Suprapubic skin (tissue), 4 donors: ENCODE results near the gene HCK. TPM values are rescaled to one million over a fixed set of nuclear protein-coding genes. Genes with fewer than 3 reads are reported as not detected.
A peak's percentile ranks its signal among the peaks of the same experiment; 100 is the strongest.

Source experiments
- DNase-seq, 2 donors: peaks; one replicate each; pipeline ENCODE4 v3.0.0-alpha.2; 2019; ENCODE audit warnings: low spot score in 2 of 2
- H3K27ac ChIP-seq: fragments of 200-600 bp; sonication (generic); one replicate; pipeline ENCODE4 v1.5.1; 2019
- H3K27me3 ChIP-seq: fragments of 200-600 bp; sonication (generic); one replicate; pipeline ENCODE4 v1.5.1; 2019
- H3K36me3 ChIP-seq: fragments of 200-600 bp; sonication (generic); one replicate; pipeline ENCODE4 v1.5.1; 2019
- H3K4me1 ChIP-seq: fragments of 200-600 bp; sonication (generic); one replicate; pipeline ENCODE4 v1.5.1; 2019
- H3K4me3 ChIP-seq: fragments of 200-600 bp; sonication (generic); one replicate; pipeline ENCODE4 v1.5.1; 2019; ENCODE audit warnings: mild to moderate bottlenecking
- H3K9me3 ChIP-seq: fragments of 200-600 bp; sonication (generic); one replicate; pipeline ENCODE4 v1.5.1; 2019
- CTCF ChIP-seq, 2 donors: fragments of 200-600 bp in 1 of 2; fragments of 450-650 bp in 1 of 2; sonication (generic) in 1 of 2; IDR thresholded peaks; one replicate each; pipeline ENCODE4 v1.5.1; 2016 to 2019; ENCODE audit warnings: antibody characterized with exemption in 2 of 2, mild to moderate bottlenecking in 1 of 2, moderate library complexity in 1 of 2
- EP300 ChIP-seq: sonication (generic); formaldehyde crosslinking; IDR thresholded peaks from one replicate; pipeline ENCODE4 v1.6.1; 2017; ENCODE audit warnings: antibody characterized with exemption
- POLR2A ChIP-seq, 2 donors: fragments of 450-650 bp; IDR thresholded peaks; one replicate each; pipeline ENCODE4 v1.6.1; 2017; ENCODE audit warnings: antibody characterized with exemption in 2 of 2, mild to moderate bottlenecking in 2 of 2, moderate library complexity in 2 of 2
- POLR2AphosphoS5 ChIP-seq, 3 donors: sonication (generic); formaldehyde crosslinking; IDR thresholded peaks; one replicate each; pipeline ENCODE4 v1.6.1; 2017; ENCODE audit warnings: antibody characterized with exemption in 3 of 3
- WGBS: methylation state at CpG from one replicate; pipeline ENCODE4 v1.1.5; 2018; 5-methylcytosine and 5-hydroxymethylcytosine counted together
- total RNA-seq, 4 donors: library from RNA; depleted of rRNA; stranded (reverse); fragments of >200 nt; gene quantifications; one replicate each; pipeline ENCODE4 v1.1.0, GENCODE V29; 2016

The HCK gene
- total RNA-seq, 4 donors from 2014 or later: 5.0 to 10.0 (median 6.6) TPM

GRCh38 chr20:32125506-32125905 lies 73.5 kb downstream of the HCK start:
- TF ChIP-seq POLR2AphosphoS5 (IDR thresholded peaks at IDR 0.05): no peak
- TF ChIP-seq CTCF (IDR thresholded peaks at IDR 0.05): no peak
- TF ChIP-seq POLR2A (IDR thresholded peaks at IDR 0.05): no peak
- no peak for TF ChIP-seq EP300
- peak in 1 of 2 donors; percentile 54 for DNase-seq
- Histone ChIP-seq H3K4me3 (no peak overlapping the region), H3K27me3 (no peaks in the 10 kb centered on the region), H3K27ac (no peak overlapping the region), H3K9me3 (no peaks in the 10 kb centered on the region), H3K4me1 (peaks cover 4% of the 10 kb centered on the region), H3K36me3 (no peaks in the 10 kb centered on the region)
- 93% methylated on average over 5 of the region's 5 CpGs for WGBS

GRCh38 chr20:32126919-32127318 lies 74.9 kb downstream of the HCK start:
- H3K4me1 ChIP-seq: peaks cover 5% of the 10 kb centered on the region
- H3K9me3 ChIP-seq: no peaks in the 10 kb centered on the region
- H3K36me3 ChIP-seq: no peaks in the 10 kb centered on the region
- H3K27me3 ChIP-seq: no peaks in the 10 kb centered on the region
- peak in 1 of 2 donors; percentile 35 for DNase-seq
- no peak overlapping the region for H3K4me3 ChIP-seq
- TF ChIP-seq POLR2AphosphoS5 (IDR thresholded peaks at IDR 0.05) (no peak), EP300 (no peak), POLR2A (IDR thresholded peaks at IDR 0.05) (no peak), CTCF (IDR thresholded peaks at IDR 0.05) (no peak)
- WGBS: 95% methylated on average over 8 of the region's 8 CpGs
- no peak overlapping the region for H3K27ac ChIP-seq

GRCh38 chr20:32127347-32127746 lies 75.3 kb downstream of the HCK start:
- peak in 1 of 2 donors; percentile 13 for DNase-seq
- Histone ChIP-seq H3K4me3 (no peak overlapping the region), H3K27me3 (no peaks in the 10 kb centered on the region), H3K36me3 (no peaks in the 10 kb centered on the region), H3K4me1 (peaks cover 5% of the 10 kb centered on the region), H3K9me3 (no peaks in the 10 kb centered on the region), H3K27ac (no peak overlapping the region)
- TF ChIP-seq EP300 (no peak), POLR2A (IDR thresholded peaks at IDR 0.05) (no peak), POLR2AphosphoS5 (IDR thresholded peaks at IDR 0.05) (no peak), CTCF (IDR thresholded peaks at IDR 0.05) (no peak)
- 93% methylated on average over 5 of the region's 5 CpGs for WGBS

- H3K4me1 ChIP-seq: peaks cover 5% of the 10 kb centered on the region
- WGBS: 95% methylated on average over 2 of the region's 2 CpGs
- no peaks in the 10 kb centered on the region for H3K9me3 ChIP-seq
- no peak for TF ChIP-seq EP300
- no peak for TF ChIP-seq POLR2AphosphoS5 (IDR thresholded peaks at IDR 0.05)
- no peak for TF ChIP-seq CTCF (IDR thresholded peaks at IDR 0.05)
- TF ChIP-seq POLR2A (IDR thresholded peaks at IDR 0.05): no peak
- H3K4me3 ChIP-seq: no peak overlapping the region
- DNase-seq: no peak
- no peaks in the 10 kb centered on the region for H3K36me3 ChIP-seq
- no peaks in the 10 kb centered on the region for H3K27me3 ChIP-seq
- no peak overlapping the region for H3K27ac ChIP-seq
These were observed 76.1 kb downstream of the HCK start for GRCh38 chr20:32128167-32128566.

- Histone ChIP-seq H3K4me3 (no peak overlapping the region), H3K27me3 (no peaks in the 10 kb centered on the region), H3K36me3 (no peaks in the 10 kb centered on the region), H3K4me1 (peaks cover 5% of the 10 kb centered on the region), H3K9me3 (no peaks in the 10 kb centered on the region), H3K27ac (no peak overlapping the region)
- 92% methylated on average over 5 of the region's 5 CpGs for WGBS
- TF ChIP-seq CTCF (IDR thresholded peaks at IDR 0.05) (no peak), POLR2AphosphoS5 (IDR thresholded peaks at IDR 0.05) (no peak), EP300 (no peak), POLR2A (IDR thresholded peaks at IDR 0.05) (no peak)
- no peak for DNase-seq
These were observed 77.8 kb downstream of the HCK start for GRCh38 chr20:32129863-32130262.
